Liver (tissue), 9 donors: ENCODE results near the gene SLC38A4. TPM values are rescaled to one million over a fixed set of nuclear protein-coding genes. Genes with fewer than 3 reads are reported as not detected.

ENCODE experiments used
- DNase-seq: peaks from one replicate; pipeline ENCODE4 v3.0.0-alpha.2; 2017; ENCODE audit warnings: low spot score
- H3K27ac ChIP-seq, 2 donors: one replicate each; pipeline ENCODE4 v1.7.0; 2013; ENCODE audit warnings: inconsistent platforms in 2 of 2, low read length in 2 of 2, control low read depth in 1 of 2, low read depth in 1 of 2, mild to moderate bottlenecking in 1 of 2
- H3K27me3 ChIP-seq, 4 donors: one replicate each; pipeline versions ENCODE4 v1.6.1 to v1.7.0; 2013; ENCODE audit warnings: low read length in 3 of 4, inconsistent platforms in 1 of 4, mild to moderate bottlenecking in 1 of 4, moderate library complexity in 1 of 4; ENCODE audit not compliant: control insufficient read depth in 4 of 4, insufficient read depth in 4 of 4
- H3K36me3 ChIP-seq, 4 donors: one replicate each; pipeline versions ENCODE4 v1.6.1 to v1.7.0; 2013; ENCODE audit warnings: low read length in 3 of 4, mild to moderate bottlenecking in 3 of 4, low read depth in 1 of 4, moderate library complexity in 1 of 4; ENCODE audit not compliant: control insufficient read depth in 4 of 4, insufficient read depth in 3 of 4
- H3K4me1 ChIP-seq, 4 donors: one replicate each; pipeline versions ENCODE4 v1.6.1 to v1.7.0; 2013; ENCODE audit warnings: low read length in 3 of 4, mild to moderate bottlenecking in 3 of 4, moderate library complexity in 1 of 4; ENCODE audit not compliant: control insufficient read depth in 4 of 4, insufficient read depth in 4 of 4
- H3K4me3 ChIP-seq, 3 donors: one replicate each; pipeline versions ENCODE4 v1.6.1 to v1.7.0; 2013; ENCODE audit warnings: low read length in 3 of 3, control low read depth in 1 of 3, low read depth in 1 of 3, mild to moderate bottlenecking in 1 of 3
- H3K9ac ChIP-seq, 2 donors: one replicate each; pipeline ENCODE4 v1.7.0; 2013; ENCODE audit warnings: low read length in 2 of 2, mild to moderate bottlenecking in 2 of 2, moderate library complexity in 2 of 2, control low read depth in 1 of 2, low read depth in 1 of 2
- H3K9me3 ChIP-seq, 4 donors: one replicate each; pipeline versions ENCODE4 v1.6.1 to v1.7.0; 2013; ENCODE audit warnings: low read length in 3 of 4; ENCODE audit not compliant: control insufficient read depth in 4 of 4
- ATF3 ChIP-seq: IDR thresholded peaks from 2 replicates; pipeline ENCODE4 v1.6.1; 2016; ENCODE audit warnings: antibody characterized with exemption
- CTCF ChIP-seq: fragments of 150-350 bp; IDR thresholded peaks from 2 replicates; pipeline ENCODE4 v1.5.1; 2017; ENCODE audit warnings: improper control_type of control experiment, low read depth, low read length; ENCODE audit not compliant: missing input control
- EGR1 ChIP-seq, 2 donors: IDR thresholded peaks; 2 replicates each; pipeline ENCODE4 v1.6.1; 2016 to 2018; ENCODE audit warnings: antibody characterized with exemption in 2 of 2, low read depth in 2 of 2
- FOXA1 ChIP-seq: IDR thresholded peaks from 2 replicates; pipeline ENCODE4 v1.6.1; 2016; ENCODE audit warnings: antibody characterized with exemption
- FOXA2 ChIP-seq: IDR thresholded peaks from 2 replicates; pipeline ENCODE4 v1.6.1; 2016; ENCODE audit warnings: antibody characterized with exemption
- HNF4A ChIP-seq, 2 donors: conservative IDR thresholded peaks; 2 replicates each; pipeline ENCODE4 v1.6.1; 2016; ENCODE audit warnings: antibody characterized with exemption in 2 of 2, mild to moderate bottlenecking in 2 of 2
- JUND ChIP-seq, 2 donors: IDR thresholded peaks; 2 replicates each; pipeline ENCODE4 v1.6.1; 2016; ENCODE audit warnings: antibody characterized with exemption in 2 of 2
- MAX ChIP-seq: IDR thresholded peaks from 2 replicates; pipeline ENCODE4 v1.6.1; 2016; ENCODE audit warnings: antibody characterized with exemption
- NR2F2 ChIP-seq: IDR thresholded peaks from 2 replicates; pipeline ENCODE4 v1.6.1; 2016; ENCODE audit warnings: antibody characterized with exemption
- RAD21 ChIP-seq, 2 donors: IDR thresholded peaks; 2 replicates each; pipeline ENCODE4 v1.6.1; 2016; ENCODE audit warnings: antibody characterized with exemption in 2 of 2, mild to moderate bottlenecking in 2 of 2
- REST ChIP-seq: IDR thresholded peaks from 2 replicates; pipeline ENCODE4 v1.6.1; 2016; ENCODE audit warnings: antibody characterized with exemption, mild to moderate bottlenecking
- RXRA ChIP-seq, 2 donors: IDR thresholded peaks; 2 replicates each; pipeline ENCODE4 v1.6.1; 2017 to 2018; ENCODE audit warnings: antibody characterized with exemption in 2 of 2, mild to moderate bottlenecking in 1 of 2
- SP1 ChIP-seq: IDR thresholded peaks from 2 replicates; pipeline ENCODE4 v1.6.1; 2018; ENCODE audit warnings: antibody characterized with exemption, mild to moderate bottlenecking
- TAF1 ChIP-seq: conservative IDR thresholded peaks from 2 replicates; pipeline ENCODE4 v1.6.1; 2016; ENCODE audit warnings: antibody characterized with exemption, mild to moderate bottlenecking
- YY1 ChIP-seq: IDR thresholded peaks from 2 replicates; pipeline ENCODE4 v1.6.1; 2016; ENCODE audit warnings: antibody characterized with exemption, mild to moderate bottlenecking
- ZBTB33 ChIP-seq: IDR thresholded peaks from 2 replicates; pipeline ENCODE4 v1.6.1; 2016; ENCODE audit warnings: antibody characterized with exemption
- WGBS: extraction: QIAGEN DNeasy Blood & Tissue Kit; methylation state at CpG from one replicate; pipeline ENCODE4 v1.1.7; 2013; 5-methylcytosine and 5-hydroxymethylcytosine counted together
- polyA plus RNA-seq, 2 donors: library from polyadenylated mRNA; stranded (reverse) in 1 of 2; unstranded in 1 of 2; fragments of 200-250 nt in 1 of 2; fragments of >200 nt in 1 of 2; fragmentation: Nextera tagmentation in 1 of 2; extraction: Ambion mirVana in 1 of 2; gene quantifications; one replicate each; pipeline versions ENCODE4 v1.2.1 to v1.2.3, GENCODE V29; 2013 to 2015
- total RNA-seq, 2 donors: library from RNA; depleted of rRNA; stranded (reverse); fragments of >200 nt; gene quantifications; one replicate each; pipeline ENCODE4 v1.2.3, GENCODE V29; 2014
- donor health status: healthy.
- donor health status: healthy.
- donor health status: healthy.
- donor health status: healthy.
- donor health status: healthy.

The SLC38A4 gene
- total and polyA plus RNA-seq, 4 donors, result 92.0 to 389 (median 169) TPM

- H3K4me1 ChIP-seq, result no peaks in the 10 kb centered on the region
- TF ChIP-seq MAX (no peak), JUND (IDR thresholded peaks at IDR 0.05) (no peak), HNF4A (conservative IDR thresholded peaks at IDR 0.05) (no peak), RAD21 (IDR thresholded peaks at IDR 0.05) (no peak), ATF3 (no peak), FOXA2 (no peak), RXRA (IDR thresholded peaks at IDR 0.05) (no peak)
- H3K4me3 ChIP-seq, result no peak overlapping the region
- no peaks in the 10 kb centered on the region for H3K27me3 ChIP-seq
- H3K27ac ChIP-seq, result no peak overlapping the region
- H3K36me3 ChIP-seq, result no peaks in the 10 kb centered on the region
- H3K9ac ChIP-seq, result no peak overlapping the region
- H3K9me3 ChIP-seq, result peaks cover 0 to 2% (median 0%) of the 10 kb centered on the region in 4 donors
- DNase-seq, result no peak
These were observed 39.5 kb upstream of the SLC38A4 start for GRCh38 chr12:46865311-46865710.

GRCh38 chr12:46858368-46858767, 32.6 kb upstream of the SLC38A4 start:
- TF ChIP-seq HNF4A (conservative IDR thresholded peaks at IDR 0.05) (no peak), YY1 (no peak), RAD21 (IDR thresholded peaks at IDR 0.05) (no peak), ATF3 (no peak), SP1 (no peak), FOXA1 (no peak), TAF1 (no peak), RXRA (IDR thresholded peaks at IDR 0.05) (no peak), REST (no peak), EGR1 (IDR thresholded peaks at IDR 0.05; ENCODE audit: low read depth in 2 of 2) (no peak), JUND (IDR thresholded peaks at IDR 0.05) (no peak), NR2F2 (no peak), ZBTB33 (no peak), FOXA2 (no peak), CTCF (no peak)
- Histone ChIP-seq H3K4me3 (no peak overlapping the region), H3K9ac (no peak overlapping the region), H3K4me1 (no peaks in the 10 kb centered on the region), H3K36me3 (no peaks in the 10 kb centered on the region), H3K27me3 (no peaks in the 10 kb centered on the region), H3K27ac (no peak overlapping the region), H3K9me3 (no peaks in the 10 kb centered on the region)
- no peak for DNase-seq
- whole genome bisulfite sequencing, result 94% methylated on average over 4 of the region's 4 CpGs
